ENCODE data around the gene ATP7A. TPM values are rescaled to one million over a fixed set of nuclear protein-coding genes. Genes with fewer than 3 reads are reported as not detected.

The ATP7A gene
- total and polyA plus RNA-seq, 2 donors (not counting 1 experiment from before 2014, with no cell fraction given): 2.7 to 12.4 TPM

DNA sequence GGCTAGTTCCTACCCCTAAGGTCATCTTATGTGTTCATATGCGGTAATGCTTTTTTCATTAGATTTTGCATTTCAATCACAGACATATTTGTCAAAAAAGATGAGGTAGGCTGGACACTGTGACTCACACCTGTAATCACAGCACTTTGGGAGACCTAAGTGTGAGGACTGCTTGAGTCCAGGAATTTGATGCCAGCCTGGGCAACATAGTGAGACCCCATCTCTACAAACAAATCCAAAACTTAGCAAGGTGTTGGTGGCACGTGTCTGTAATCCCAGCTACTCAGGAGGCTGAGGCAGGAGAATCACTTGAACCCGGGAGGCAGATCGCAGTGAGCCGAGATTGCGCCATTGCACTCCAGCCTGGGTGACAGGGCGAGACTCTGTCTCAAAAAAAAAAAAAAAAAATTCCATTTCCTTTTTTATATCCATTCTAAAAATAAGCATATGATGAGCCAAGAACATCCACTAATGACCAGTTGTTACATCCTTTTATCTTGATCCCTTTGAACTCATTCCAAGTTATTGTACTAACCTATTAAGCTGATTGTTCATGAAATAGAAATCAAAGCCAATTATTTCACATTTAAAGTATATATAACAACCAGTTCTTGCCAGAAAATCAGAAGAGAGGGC, 35.5 kb downstream of the ATP7A start:
- H3K4me2 ChIP-seq (replicated peaks; ENCODE audit: low read depth, low read length, poor library complexity, severe bottlenecking): no peak overlapping the region
- intact Hi-C loops (cut with micrococcal nuclease): no loop called here
- ATAC-seq (ENCODE audit: low read depth) (no peak), DNase-seq (no peak)
- H3K27ac ChIP-seq (ENCODE audit: low read length in 2 of 2): no peak overlapping the region
- H3K27me3 Mint-ChIP-seq: no peaks in the 10 kb centered on the region
- ChIA-PET POLR2A (no interaction called here), CTCF (no interaction called here)
- H3K4me3 ChIP-seq (ENCODE audit: control extremely low read depth in 1 of 5, extremely low read depth in 1 of 5, insufficient read depth in 1 of 5, low read depth in 2 of 5, low read length in 4 of 5): no peak overlapping the region
- H3K27ac Mint-ChIP-seq: no peak overlapping the region
- no peaks in the 10 kb centered on the region for H3K9me3 ChIP-seq (ENCODE audit: control extremely low read depth in 1 of 3, control insufficient read depth in 2 of 3, insufficient read depth in 1 of 3, low read length in 2 of 3)
- TF ChIP-seq EZH2 (IDR thresholded peaks at IDR 0.05; ENCODE audit: borderline replicate concordance, insufficient read depth, low read depth, low read length, poor library complexity, severe bottlenecking): no peak
- TF ChIP-seq, protein P1, sequence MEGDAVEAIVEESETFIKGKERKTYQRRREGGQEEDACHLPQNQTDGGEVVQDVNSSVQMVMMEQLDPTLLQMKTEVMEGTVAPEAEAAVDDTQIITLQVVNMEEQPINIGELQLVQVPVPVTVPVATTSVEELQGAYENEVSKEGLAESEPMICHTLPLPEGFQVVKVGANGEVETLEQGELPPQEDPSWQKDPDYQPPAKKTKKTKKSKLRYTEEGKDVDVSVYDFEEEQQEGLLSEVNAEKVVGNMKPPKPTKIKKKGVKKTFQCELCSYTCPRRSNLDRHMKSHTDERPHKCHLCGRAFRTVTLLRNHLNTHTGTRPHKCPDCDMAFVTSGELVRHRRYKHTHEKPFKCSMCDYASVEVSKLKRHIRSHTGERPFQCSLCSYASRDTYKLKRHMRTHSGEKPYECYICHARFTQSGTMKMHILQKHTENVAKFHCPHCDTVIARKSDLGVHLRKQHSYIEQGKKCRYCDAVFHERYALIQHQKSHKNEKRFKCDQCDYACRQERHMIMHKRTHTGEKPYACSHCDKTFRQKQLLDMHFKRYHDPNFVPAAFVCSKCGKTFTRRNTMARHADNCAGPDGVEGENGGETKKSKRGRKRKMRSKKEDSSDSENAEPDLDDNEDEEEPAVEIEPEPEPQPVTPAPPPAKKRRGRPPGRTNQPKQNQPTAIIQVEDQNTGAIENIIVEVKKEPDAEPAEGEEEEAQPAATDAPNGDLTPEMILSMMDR (IDR thresholded peaks at IDR 0.05): no peak
- H3K4me1 Mint-ChIP-seq: peaks cover 5% of the 10 kb centered on the region
- no peaks in the 10 kb centered on the region for H4K20me1 ChIP-seq (ENCODE audit: control insufficient read depth, insufficient read depth, low read length, poor library complexity, severe bottlenecking)
- no peak overlapping the region for H3K4me3 Mint-ChIP-seq
- no peaks in the 10 kb centered on the region for H3K36me3 ChIP-seq (replicated peaks in 1 of 2; ENCODE audit: control extremely low read depth in 1 of 2, control insufficient read depth in 1 of 2, extremely low read depth in 1 of 2, insufficient read depth in 2 of 2, low read length in 1 of 2)
- H3K79me2 ChIP-seq (ENCODE audit: control insufficient read depth, insufficient read depth, low read length): peaks cover 25% of the 10 kb centered on the region
- H3K9ac ChIP-seq (ENCODE audit: low read length): no peak overlapping the region
- H3K4me1 ChIP-seq (ENCODE audit: control insufficient read depth in 2 of 2, insufficient read depth in 2 of 2, low read length in 2 of 2): peaks cover 4 to 8% of the 10 kb centered on the region in 2 donors
- no peaks in the 10 kb centered on the region for H3K27me3 ChIP-seq (replicated peaks in 1 of 4; ENCODE audit: control extremely low read depth in 1 of 4, control insufficient read depth in 3 of 4, insufficient read depth in 4 of 4, low read length in 3 of 4)
- H3K9me3 Mint-ChIP-seq (ENCODE audit: insufficient read depth): no peaks in the 10 kb centered on the region
- no peak overlapping the region for H2AFZ ChIP-seq (ENCODE audit: insufficient read depth, low read depth, low read length, poor library complexity, severe bottlenecking)
- WGBS (ENCODE audit: insufficient coverage): 100% methylated on average over 1 of the region's 7 CpGs

DNA sequence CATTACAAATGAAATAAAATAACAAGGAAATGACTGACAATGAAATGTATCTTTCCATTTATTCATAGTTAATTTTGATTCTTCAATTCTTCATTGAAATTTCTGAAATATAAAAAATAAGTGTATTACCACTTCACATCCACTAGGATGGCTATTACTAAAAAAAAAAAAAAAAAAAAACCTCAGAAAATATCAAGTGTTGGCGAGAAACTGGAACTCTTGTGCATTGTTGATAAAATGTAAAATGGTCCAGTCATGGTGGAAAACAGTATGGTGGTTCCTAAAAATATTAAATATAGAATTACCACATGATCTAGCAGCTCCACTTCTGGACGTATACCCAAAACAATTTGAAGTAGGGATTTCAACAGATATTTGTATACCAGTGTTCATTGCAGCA, 36.1 kb downstream of the ATP7A start:
- Histone ChIP-seq H3K27me3 (replicated peaks in 1 of 4; ENCODE audit: control extremely low read depth in 1 of 4, control insufficient read depth in 3 of 4, insufficient read depth in 4 of 4, low read length in 3 of 4) (no peaks in the 10 kb centered on the region), H3K9me3 (ENCODE audit: control extremely low read depth in 1 of 3, control insufficient read depth in 2 of 3, insufficient read depth in 1 of 3, low read length in 2 of 3) (no peaks in the 10 kb centered on the region), H3K4me3 (ENCODE audit: control extremely low read depth in 1 of 5, extremely low read depth in 1 of 5, insufficient read depth in 1 of 5, low read depth in 2 of 5, low read length in 4 of 5) (no peak overlapping the region), H3K36me3 (replicated peaks in 1 of 2; ENCODE audit: control extremely low read depth in 1 of 2, control insufficient read depth in 1 of 2, extremely low read depth in 1 of 2, insufficient read depth in 2 of 2, low read length in 1 of 2) (no peaks in the 10 kb centered on the region), H3K9ac (ENCODE audit: low read length) (no peak overlapping the region), H3K79me2 (ENCODE audit: control insufficient read depth, insufficient read depth, low read length) (peaks cover 25% of the 10 kb centered on the region), H3K4me2 (replicated peaks; ENCODE audit: low read depth, low read length, poor library complexity, severe bottlenecking) (no peak overlapping the region), H2AFZ (ENCODE audit: insufficient read depth, low read depth, low read length, poor library complexity, severe bottlenecking) (no peak overlapping the region), H3K27ac (ENCODE audit: low read length in 2 of 2) (no peak overlapping the region), H4K20me1 (ENCODE audit: control insufficient read depth, insufficient read depth, low read length, poor library complexity, severe bottlenecking) (no peaks in the 10 kb centered on the region), H3K4me1 (ENCODE audit: control insufficient read depth in 2 of 2, insufficient read depth in 2 of 2, low read length in 2 of 2) (peaks cover 4 to 8% of the 10 kb centered on the region in 2 donors)
- Mint-ChIP-seq H3K27ac (no peak overlapping the region), H3K4me1 (peaks cover 5% of the 10 kb centered on the region), H3K9me3 (ENCODE audit: insufficient read depth) (no peaks in the 10 kb centered on the region), H3K27me3 (no peaks in the 10 kb centered on the region), H3K4me3 (no peak overlapping the region)
- CTCF ChIA-PET: no interaction called here
- no CpG with 5 or more reads among the region's 2 CpGs for WGBS (ENCODE audit: insufficient coverage)
- intact Hi-C loops (cut with micrococcal nuclease): no loop called here
- TF ChIP-seq, protein P1 (IDR thresholded peaks at IDR 0.05): no peak
- no peak for TF ChIP-seq EZH2 (IDR thresholded peaks at IDR 0.05; ENCODE audit: borderline replicate concordance, insufficient read depth, low read depth, low read length, poor library complexity, severe bottlenecking)
- ATAC-seq (ENCODE audit: low read depth) (no peak), DNase-seq (no peak)
- POLR2A ChIA-PET: no interaction called here

All from B cell (primary cell).